GM23248 (cell line): ENCODE results near the gene UNC5A. TPM values are rescaled to one million over a fixed set of nuclear protein-coding genes. Genes with fewer than 3 reads are reported as not detected.

Source experiments
- DNase-seq: peaks from one replicate; pipeline ENCODE4 v3.0.0-alpha.2; 2015
- H2AFZ ChIP-seq: fragments of 200-600 bp; sonication (generic); 2 replicates; pipeline ENCODE4 v1.6.1; 2016; ENCODE audit warnings: antibody characterized with exemption
- H3F3A ChIP-seq: fragments of 200-600 bp; sonication (generic); 2 replicates; pipeline ENCODE4 v1.6.1; 2016; ENCODE audit warnings: mild to moderate bottlenecking, antibody characterized with exemption, mixed run types; ENCODE audit not compliant: insufficient read depth
- H3K27ac ChIP-seq: fragments of 200-600 bp; sonication (generic); 2 replicates; pipeline ENCODE4 v1.5.1; 2016; ENCODE audit warnings: mild to moderate bottlenecking
- H3K27me3 ChIP-seq: fragments of 200-600 bp; sonication (generic); replicated peaks from 2 replicates; pipeline ENCODE4 v1.6.1; 2016; ENCODE audit warnings: mild to moderate bottlenecking; ENCODE audit not compliant: insufficient read depth
- H3K36me3 ChIP-seq: fragments of 200-600 bp; sonication (generic); 2 replicates; pipeline ENCODE4 v1.6.1; 2016; ENCODE audit warnings: low read depth, mild to moderate bottlenecking
- H3K4me1 ChIP-seq: fragments of 200-600 bp; sonication (generic); 2 replicates; pipeline ENCODE4 v1.6.1; 2016; ENCODE audit warnings: mild to moderate bottlenecking; ENCODE audit not compliant: insufficient read depth
- H3K4me2 ChIP-seq: fragments of 200-600 bp; sonication (generic); one replicate; pipeline ENCODE4 v1.6.1; 2016; ENCODE audit warnings: mild to moderate bottlenecking; ENCODE audit not compliant: unreplicated experiment
- H3K4me3 ChIP-seq: fragments of 200-600 bp; sonication (generic); 2 replicates; pipeline ENCODE4 v1.5.1; 2016; ENCODE audit warnings: mild to moderate bottlenecking
- H3K79me2 ChIP-seq: fragments of 200-600 bp; sonication (generic); 2 replicates; pipeline ENCODE4 v1.6.1; 2016; ENCODE audit warnings: mild to moderate bottlenecking; ENCODE audit not compliant: insufficient read depth
- H3K9ac ChIP-seq: fragments of 200-600 bp; sonication (generic); 2 replicates; pipeline ENCODE4 v1.6.1; 2016; ENCODE audit warnings: mild to moderate bottlenecking
- H3K9me2 ChIP-seq: fragments of 200-600 bp; sonication (generic); 2 replicates; pipeline ENCODE4 v1.6.1; 2016; ENCODE audit warnings: mixed run types, mild to moderate bottlenecking, moderate library complexity; ENCODE audit not compliant: insufficient read depth
- H3K9me3 ChIP-seq: fragments of 200-600 bp; sonication (generic); one replicate; pipeline ENCODE4 v1.6.1; 2017; ENCODE audit warnings: low read depth
- H4K20me1 ChIP-seq: fragments of 200-600 bp; sonication (generic); 2 replicates; pipeline ENCODE4 v1.6.0; 2016; ENCODE audit not compliant: insufficient read depth
- EZH2 ChIP-seq: fragments of 200-600 bp; sonication (generic); IDR thresholded peaks from 2 replicates; pipeline ENCODE4 v1.6.1; 2018; ENCODE audit warnings: antibody characterized with exemption, mild to moderate bottlenecking; ENCODE audit not compliant: insufficient read depth, poor library complexity, severe bottlenecking
- EZH2phosphoT487 ChIP-seq: fragments of 200-600 bp; sonication (generic); IDR thresholded peaks from 2 replicates; pipeline ENCODE4 v1.6.1; 2018; ENCODE audit warnings: antibody characterized with exemption, moderate library complexity, mild to moderate bottlenecking, low read depth; ENCODE audit not compliant: insufficient read depth
- WGBS, 2 experiments: methylation state at CpG; one replicate each; pipeline ENCODE4 v1.1.6; 2015 to 2017; ENCODE audit warnings: low lambda C conversion rate in 2 of 2, low coverage in 1 of 2; ENCODE audit errors: missing lambda C conversion rate in 2 of 2; 5-methylcytosine and 5-hydroxymethylcytosine counted together
- in situ Hi-C: fragments of 300-500 bp; cut with MboI; formaldehyde crosslinking; loops from 2 replicates; pipeline ENCODE4 v1.15.0; 2020
- polyA plus RNA-seq: library from polyadenylated mRNA; unstranded; fragments of >200 nt; fragmentation: Nextera tagmentation; extraction: Ambion mirVana; gene quantifications from 2 replicates; pipeline ENCODE4 v1.2.1, GENCODE V29; 2016
- total RNA-seq: library from RNA; depleted of rRNA; stranded (reverse); fragments of >200 nt; shearing (Covaris generic); gene quantifications from 2 replicates; pipeline ENCODE4 v1.2.3, GENCODE V29; 2014

Gene UNC5A
- total and polyA plus RNA-seq, 2 experiments from 2014 or later = not detected

GRCh38 chr5:176873541-176874172 is 63.3 kb downstream of the UNC5A start:
- H2AFZ ChIP-seq = no peak overlapping the region
- no peak overlapping the region for H3K9ac ChIP-seq
- no peak overlapping the region for H3K27ac ChIP-seq
- no peaks in the 10 kb centered on the region for H3K4me1 ChIP-seq
- no peak for TF ChIP-seq EZH2
- TF ChIP-seq EZH2phosphoT487 = no peak
- H3K36me3 ChIP-seq = no peaks in the 10 kb centered on the region
- H3F3A ChIP-seq = no peaks in the 10 kb centered on the region
- H4K20me1 ChIP-seq = no peaks in the 10 kb centered on the region
- no peaks in the 10 kb centered on the region for H3K79me2 ChIP-seq
- H3K9me2 ChIP-seq = no peaks in the 10 kb centered on the region
- no peak overlapping the region for H3K4me3 ChIP-seq
- WGBS, 2 experiments = 16% methylated on average over 16 of the region's 16 CpGs
- DNase-seq = peak; percentile 23
- no peaks in the 10 kb centered on the region for H3K9me3 ChIP-seq
- in situ Hi-C loops = no loop called here
- H3K27me3 ChIP-seq = peaks cover 50% of the 10 kb centered on the region
- no peak overlapping the region for H3K4me2 ChIP-seq

DNA sequence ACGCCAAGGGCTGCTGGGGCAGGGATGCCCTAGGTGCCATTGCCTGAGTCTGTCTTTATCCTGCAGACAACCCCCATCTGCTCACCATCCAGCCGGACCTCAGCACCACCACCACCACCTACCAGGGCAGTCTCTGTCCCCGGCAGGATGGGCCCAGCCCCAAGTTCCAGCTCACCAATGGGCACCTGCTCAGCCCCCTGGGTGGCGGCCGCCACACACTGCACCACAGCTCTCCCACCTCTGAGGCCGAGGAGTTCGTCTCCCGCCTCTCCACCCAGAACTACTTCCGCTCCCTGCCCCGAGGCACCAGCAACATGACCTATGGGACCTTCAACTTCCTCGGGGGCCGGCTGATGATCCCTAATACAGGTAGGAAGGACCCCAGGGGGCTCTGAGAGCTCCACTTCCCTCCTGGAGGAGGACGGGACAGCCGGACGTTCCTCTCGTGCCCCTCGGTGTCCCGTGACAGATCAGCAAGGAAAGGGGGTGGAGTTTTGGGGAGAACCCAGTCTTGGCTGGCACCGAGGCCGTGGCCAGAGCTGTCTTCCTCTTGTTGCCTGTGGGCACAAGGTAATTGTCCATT is 63.9 kb downstream of the UNC5A start:
- Histone ChIP-seq H3K4me1 (no peaks in the 10 kb centered on the region), H3K9ac (no peak overlapping the region), H3K4me3 (no peak overlapping the region), H3K9me2 (no peaks in the 10 kb centered on the region), H3K4me2 (no peak overlapping the region), H3K27ac (no peak overlapping the region), H3K79me2 (no peaks in the 10 kb centered on the region), H3K36me3 (no peaks in the 10 kb centered on the region), H3K27me3 (peaks cover 50% of the 10 kb centered on the region), H4K20me1 (no peaks in the 10 kb centered on the region), H3K9me3 (no peaks in the 10 kb centered on the region), H2AFZ (no peak overlapping the region), H3F3A (no peaks in the 10 kb centered on the region)
- DNase-seq = no peak
- TF ChIP-seq EZH2 (no peak), EZH2phosphoT487 (no peak)
- WGBS, 2 experiments = 67 to 71% methylated on average over 20 of the region's 20 CpGs
- in situ Hi-C loops = no loop called here

DNA sequence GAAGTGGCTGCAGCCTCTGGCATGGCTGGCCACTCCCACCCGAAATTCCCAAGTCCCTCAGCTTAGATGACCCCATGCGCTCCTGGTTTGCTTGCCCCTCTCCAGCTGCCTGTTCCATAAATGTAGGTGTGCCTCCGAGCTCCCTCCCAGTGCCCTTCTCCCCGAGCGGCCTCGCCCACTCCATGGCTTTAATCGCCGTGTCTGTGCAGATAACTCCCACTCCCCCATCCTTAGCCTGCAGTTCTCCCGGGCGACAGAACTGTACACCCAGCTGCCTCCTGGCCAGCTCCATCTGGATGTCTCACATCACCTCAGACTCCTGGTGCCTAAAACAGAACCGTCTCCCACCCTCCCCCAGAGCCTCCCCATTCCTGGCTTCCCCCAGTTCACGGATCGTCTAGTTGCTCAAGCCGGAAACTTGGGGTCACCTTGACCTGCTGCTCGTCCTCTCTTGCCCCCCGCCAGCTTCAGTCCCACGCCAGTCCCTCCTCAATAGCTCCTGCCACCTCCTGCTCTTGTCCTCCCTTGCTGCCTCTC is 64.7 kb downstream of the UNC5A start:
- H3K4me2 ChIP-seq = no peak overlapping the region
- H3K4me3 ChIP-seq = no peak overlapping the region
- in situ Hi-C loops = no loop called here
- no peaks in the 10 kb centered on the region for H3K36me3 ChIP-seq
- no peaks in the 10 kb centered on the region for H3K79me2 ChIP-seq
- no peaks in the 10 kb centered on the region for H3K9me3 ChIP-seq
- no peaks in the 10 kb centered on the region for H3K9me2 ChIP-seq
- H3K4me1 ChIP-seq = no peaks in the 10 kb centered on the region
- TF ChIP-seq EZH2 = peak; percentile 13
- no peak for TF ChIP-seq EZH2phosphoT487
- WGBS, 2 experiments = 17 to 20% methylated on average over 17 of the region's 17 CpGs
- no peak overlapping the region for H3K9ac ChIP-seq
- no peaks in the 10 kb centered on the region for H3F3A ChIP-seq
- no peak overlapping the region for H3K27ac ChIP-seq
- H2AFZ ChIP-seq = no peak overlapping the region
- no peaks in the 10 kb centered on the region for H4K20me1 ChIP-seq
- DNase-seq = no peak
- peaks cover 50% of the 10 kb centered on the region for H3K27me3 ChIP-seq

DNA sequence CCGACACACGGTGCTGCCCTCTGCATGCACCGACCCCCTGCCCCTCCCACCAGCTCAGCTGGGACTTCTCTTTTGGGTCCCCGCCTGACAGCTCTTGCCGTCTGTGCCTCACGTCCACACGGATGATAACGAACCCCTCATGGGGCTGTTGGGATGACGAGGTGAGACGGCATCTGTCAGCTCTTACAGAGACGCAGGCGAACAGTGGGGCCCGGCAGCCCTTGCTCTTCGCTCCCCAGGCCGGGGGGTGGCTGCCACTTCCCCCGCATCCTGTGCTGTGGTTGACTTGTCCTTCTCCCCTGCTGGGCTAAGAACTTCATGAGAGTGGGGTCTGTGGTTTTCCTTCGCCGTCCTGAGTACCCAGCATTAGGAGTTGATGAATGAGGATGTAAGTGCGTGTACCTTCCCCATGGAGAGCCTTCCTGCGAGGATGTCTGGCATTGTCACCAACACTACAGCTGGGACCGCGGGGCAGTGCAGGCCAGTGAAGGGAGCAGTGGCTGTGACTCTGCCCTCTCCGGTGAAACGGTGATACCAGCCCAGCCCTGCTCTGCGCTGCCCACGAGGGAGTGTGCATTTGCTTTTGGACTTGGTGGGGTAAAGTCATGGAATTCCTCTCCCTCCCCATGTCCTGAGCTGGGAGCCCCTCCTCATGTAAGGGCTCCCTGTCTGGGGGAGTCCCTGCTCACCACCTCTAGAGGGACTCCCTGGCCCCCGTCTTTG is 65.6 kb downstream of the UNC5A start:
- Histone ChIP-seq H3K9me3 (no peaks in the 10 kb centered on the region), H3K27ac (no peak overlapping the region), H2AFZ (no peak overlapping the region), H3K79me2 (no peaks in the 10 kb centered on the region), H3K4me3 (no peak overlapping the region), H3K4me1 (no peaks in the 10 kb centered on the region), H3K9ac (no peak overlapping the region), H3K27me3 (peaks cover 50% of the 10 kb centered on the region), H3F3A (no peaks in the 10 kb centered on the region), H4K20me1 (no peaks in the 10 kb centered on the region), H3K9me2 (no peaks in the 10 kb centered on the region), H3K36me3 (no peaks in the 10 kb centered on the region), H3K4me2 (no peak overlapping the region)
- WGBS, 2 experiments = 15 to 16% methylated on average over 27 of the region's 27 CpGs
- in situ Hi-C loops = no loop called here
- DNase-seq = no peak
- TF ChIP-seq EZH2 = peak; percentile 32
- no peak for TF ChIP-seq EZH2phosphoT487
